PFSK-1 (cell line): ENCODE data around the gene EFTUD2. TPM values are rescaled to one million over a fixed set of nuclear protein-coding genes. Genes with fewer than 3 reads are reported as not detected.

ENCODE experiments used
- FOXP2 ChIP-seq: optimal IDR thresholded peaks from 2 replicates; pipeline ENCODE3; 2011; ENCODE audit warnings: borderline replicate concordance, control low read depth, inconsistent platforms; ENCODE audit not compliant: insufficient read depth; ENCODE audit errors: extremely low read length, extremely low read depth
- POLR2AphosphoS5 ChIP-seq: IDR thresholded peaks from 2 replicates; pipeline ENCODE4 v1.6.1; 2012; ENCODE audit warnings: low read depth, mild to moderate bottlenecking, control low read depth, low read length, moderate library complexity
- SIN3A ChIP-seq: IDR thresholded peaks from 2 replicates; pipeline ENCODE4 v1.6.1; 2012; ENCODE audit warnings: mild to moderate bottlenecking, low read length, moderate library complexity, borderline replicate concordance; ENCODE audit not compliant: insufficient read depth
- TAF1 ChIP-seq: IDR thresholded peaks from 2 replicates; pipeline ENCODE4 v1.6.1; 2012; ENCODE audit warnings: low read length, control low read depth, borderline replicate concordance; ENCODE audit not compliant: insufficient read depth
- polyA plus RNA-seq: library from polyadenylated mRNA; unstranded; fragments of >200 nt; gene quantifications from one replicate; pipeline ENCODE4 v1.2.1, GENCODE V29; 2012; ENCODE audit warnings: low read depth, missing spikeins; ENCODE audit not compliant: insufficient read length
- TF ChIP-seq, protein P1 (sequence below), 2 experiments: IDR thresholded peaks; 2 replicates each; pipeline versions ENCODE4 v1.6.1 to v1.8.0; 2011 to 2012; ENCODE audit warnings: low read depth in 2 of 2, low read length in 2 of 2, control low read depth in 1 of 2, inconsistent platforms in 1 of 2, mild to moderate bottlenecking in 1 of 2, moderate library complexity in 1 of 2; ENCODE audit not compliant: insufficient read depth in 1 of 2

Gene EFTUD2
- 124 TPM for polyA plus RNA-seq

- TF ChIP-seq, protein P1, sequence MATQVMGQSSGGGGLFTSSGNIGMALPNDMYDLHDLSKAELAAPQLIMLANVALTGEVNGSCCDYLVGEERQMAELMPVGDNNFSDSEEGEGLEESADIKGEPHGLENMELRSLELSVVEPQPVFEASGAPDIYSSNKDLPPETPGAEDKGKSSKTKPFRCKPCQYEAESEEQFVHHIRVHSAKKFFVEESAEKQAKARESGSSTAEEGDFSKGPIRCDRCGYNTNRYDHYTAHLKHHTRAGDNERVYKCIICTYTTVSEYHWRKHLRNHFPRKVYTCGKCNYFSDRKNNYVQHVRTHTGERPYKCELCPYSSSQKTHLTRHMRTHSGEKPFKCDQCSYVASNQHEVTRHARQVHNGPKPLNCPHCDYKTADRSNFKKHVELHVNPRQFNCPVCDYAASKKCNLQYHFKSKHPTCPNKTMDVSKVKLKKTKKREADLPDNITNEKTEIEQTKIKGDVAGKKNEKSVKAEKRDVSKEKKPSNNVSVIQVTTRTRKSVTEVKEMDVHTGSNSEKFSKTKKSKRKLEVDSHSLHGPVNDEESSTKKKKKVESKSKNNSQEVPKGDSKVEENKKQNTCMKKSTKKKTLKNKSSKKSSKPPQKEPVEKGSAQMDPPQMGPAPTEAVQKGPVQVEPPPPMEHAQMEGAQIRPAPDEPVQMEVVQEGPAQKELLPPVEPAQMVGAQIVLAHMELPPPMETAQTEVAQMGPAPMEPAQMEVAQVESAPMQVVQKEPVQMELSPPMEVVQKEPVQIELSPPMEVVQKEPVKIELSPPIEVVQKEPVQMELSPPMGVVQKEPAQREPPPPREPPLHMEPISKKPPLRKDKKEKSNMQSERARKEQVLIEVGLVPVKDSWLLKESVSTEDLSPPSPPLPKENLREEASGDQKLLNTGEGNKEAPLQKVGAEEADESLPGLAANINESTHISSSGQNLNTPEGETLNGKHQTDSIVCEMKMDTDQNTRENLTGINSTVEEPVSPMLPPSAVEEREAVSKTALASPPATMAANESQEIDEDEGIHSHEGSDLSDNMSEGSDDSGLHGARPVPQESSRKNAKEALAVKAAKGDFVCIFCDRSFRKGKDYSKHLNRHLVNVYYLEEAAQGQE (IDR thresholded peaks at IDR 0.05; ENCODE audit: insufficient read depth in 1 of 2, low read depth in 2 of 2, low read length in 2 of 2), result peak in 1 of 2 experiments; percentile 57; a peak in 1 of 4 replicates
- TF ChIP-seq SIN3A (peak; percentile 81), TAF1 (peak; percentile 83; the same call in 1 of the 2 replicates), FOXP2 (peak; percentile 94), POLR2AphosphoS5 (peak; percentile 94)
Observed at GRCh38 chr17:44899074-44899782, at the start of gene EFTUD2. TSS of gene EFTUD2 (minus strand) at chr17:44899445. CDS start at chr17:44894521, 4,924 bp downstream.

GRCh38 chr17:44948315-44948795 lies 49.1 kb upstream of the EFTUD2 start:
- TF ChIP-seq FOXP2, result no peak
- TF ChIP-seq TAF1, result no peak
- no peak for TF ChIP-seq POLR2AphosphoS5
- TF ChIP-seq SIN3A, result no peak

DNA sequence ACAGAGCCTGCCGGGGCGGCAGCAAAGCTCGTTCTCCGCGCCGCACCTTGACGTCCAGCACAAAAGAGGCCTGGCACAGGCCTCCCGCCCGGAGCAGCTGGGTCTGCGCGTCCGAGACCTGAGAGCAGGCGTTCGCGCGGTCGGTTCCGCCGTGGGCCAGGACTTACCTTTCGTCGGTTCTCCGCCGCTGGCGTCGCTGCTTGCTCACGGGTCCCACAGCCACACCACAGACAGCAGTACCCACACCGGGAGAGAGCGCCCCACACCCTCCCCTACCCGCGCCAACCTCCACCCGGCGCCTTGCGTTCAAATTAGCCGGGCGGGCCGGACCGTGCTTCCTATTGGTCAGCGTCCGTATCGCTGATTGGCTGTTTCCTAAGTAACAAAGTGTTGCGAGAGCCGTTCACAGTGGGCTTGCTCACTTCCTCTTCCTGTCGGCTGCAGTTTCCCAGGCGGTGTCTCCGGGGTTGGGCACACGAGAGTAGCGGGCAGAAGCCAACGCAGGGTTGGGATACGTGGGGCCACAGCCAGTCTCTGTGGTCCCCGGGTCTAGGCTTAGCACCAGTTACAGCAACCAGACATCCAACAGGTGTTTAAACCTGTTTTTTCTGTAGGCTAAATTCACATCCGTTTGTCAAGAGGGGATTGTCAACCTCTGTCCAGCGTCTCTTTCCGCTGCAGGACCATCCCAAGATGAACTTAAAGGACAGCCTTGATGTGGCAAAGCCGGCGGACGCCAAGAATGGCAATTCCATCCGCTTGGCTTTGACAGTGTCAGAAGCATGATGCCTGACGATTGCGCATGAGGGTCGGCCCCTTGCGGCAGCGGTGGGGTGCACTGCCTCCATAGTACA lies 48.4 kb upstream of the EFTUD2 start, which contains the start of gene KIF18B:
TSS of gene KIF18B (minus strand) at position 313 of the 854 bp plus-strand sequence. CDS start 11,429 bp downstream, outside the sequence.
- peak; percentile 55 for TF ChIP-seq FOXP2
- TF ChIP-seq SIN3A, result no peak; the same call in 1 of the 2 replicates
- TF ChIP-seq TAF1, result peak; percentile 96
- TF ChIP-seq POLR2AphosphoS5, result peak; percentile 96
- TF ChIP-seq, protein P1 (IDR thresholded peaks at IDR 0.05; ENCODE audit: insufficient read depth in 1 of 2, low read depth in 2 of 2, low read length in 2 of 2), result peak; percentile 16 to 85; a peak in 3 of 4 replicates

DNA sequence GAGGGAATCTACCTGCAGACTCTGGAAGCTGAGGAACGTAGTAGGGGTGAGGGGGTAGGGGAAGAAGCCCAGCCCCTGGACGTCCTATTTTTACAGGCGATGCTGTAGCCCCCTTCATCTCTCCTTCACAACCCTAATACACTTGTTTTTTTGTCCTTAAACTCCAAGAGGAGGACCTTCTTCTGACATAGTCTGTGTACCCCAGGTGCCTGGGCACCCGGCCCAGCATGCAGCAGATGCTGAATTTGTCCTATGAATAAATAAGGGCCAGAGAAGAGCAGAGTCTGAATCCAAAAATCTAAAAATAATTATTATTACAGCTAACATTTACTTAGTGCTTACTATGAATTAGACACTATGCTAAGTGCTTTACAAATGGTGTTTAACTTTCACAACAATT lies 43.2 kb upstream of the EFTUD2 start:
- TF ChIP-seq TAF1 (no peak), FOXP2 (no peak), POLR2AphosphoS5 (no peak), SIN3A (no peak)
- TF ChIP-seq, protein P1 (IDR thresholded peaks at IDR 0.05; ENCODE audit: insufficient read depth in 1 of 2, low read depth in 2 of 2, low read length in 2 of 2), result no peak
